ENCODE measurements around the gene WDR64.
A peak's percentile ranks its signal among the peaks of the same experiment; 100 is the strongest.

The WDR64 gene

GRCh38 chr1:241652012-241652411, at the start of gene WDR64:
TSS of gene WDR64 (plus strand) at chr1:241652281. CDS start at chr1:241652485, 204 bp downstream.
- DNase-seq, result no peak

- DNase-seq, result no peak
These were observed 48.3 kb upstream of the WDR64 start for GRCh38 chr1:241603731-241604245.

GRCh38 chr1:241605146-241605805, 46.8 kb upstream of the WDR64 start:
- no peak for DNase-seq

- DNase-seq, result no peak
These were observed 45.5 kb upstream of the WDR64 start for GRCh38 chr1:241606544-241606943.

GRCh38 chr1:241607497-241607896, 44.6 kb upstream of the WDR64 start:
- DNase-seq, result no peak

GRCh38 chr1:241608379-241609033, 43.6 kb upstream of the WDR64 start:
- no peak for DNase-seq

- no peak for DNase-seq
These were observed 41.8 kb upstream of the WDR64 start for GRCh38 chr1:241610056-241610815.

- no peak for DNase-seq
These were observed 41.0 kb upstream of the WDR64 start for GRCh38 chr1:241611063-241611462.

GRCh38 chr1:241611736-241612135, 40.3 kb upstream of the WDR64 start:
- DNase-seq, result no peak

- DNase-seq, result no peak
These were observed 39.3 kb upstream of the WDR64 start for GRCh38 chr1:241612533-241613477.

- no peak for DNase-seq
These were observed 37.9 kb upstream of the WDR64 start for GRCh38 chr1:241614144-241614543.

GRCh38 chr1:241614572-241614971, 37.5 kb upstream of the WDR64 start:
- DNase-seq, result no peak

GRCh38 chr1:241615043-241615974, 36.8 kb upstream of the WDR64 start:
- no peak for DNase-seq

GRCh38 chr1:241617426-241617825, 34.7 kb upstream of the WDR64 start:
- DNase-seq, result no peak

- no peak for DNase-seq
These were observed 29.4 kb upstream of the WDR64 start for GRCh38 chr1:241622669-241623068.

- no peak for DNase-seq
These were observed 27.1 kb upstream of the WDR64 start for GRCh38 chr1:241624935-241625334.

- DNase-seq, result peak; percentile 40
These were observed 24.4 kb upstream of the WDR64 start for GRCh38 chr1:241627453-241628259.

- no peak for DNase-seq
These were observed 22.1 kb upstream of the WDR64 start for GRCh38 chr1:241630005-241630404.

GRCh38 chr1:241630476-241630875, 21.6 kb upstream of the WDR64 start:
- no peak for DNase-seq

- no peak for DNase-seq
These were observed 21.2 kb upstream of the WDR64 start for GRCh38 chr1:241630899-241631298.

- no peak for DNase-seq
These were observed 20.4 kb upstream of the WDR64 start for GRCh38 chr1:241631674-241632073.
